ENCODE measurements around the gene ARPC5L. TPM values are rescaled to one million over a fixed set of nuclear protein-coding genes. Genes with fewer than 3 reads are reported as not detected.

Gene ARPC5L
- total and polyA plus RNA-seq, 2 experiments from 2014 or later = 35.9 to 87.3 TPM

DNA sequence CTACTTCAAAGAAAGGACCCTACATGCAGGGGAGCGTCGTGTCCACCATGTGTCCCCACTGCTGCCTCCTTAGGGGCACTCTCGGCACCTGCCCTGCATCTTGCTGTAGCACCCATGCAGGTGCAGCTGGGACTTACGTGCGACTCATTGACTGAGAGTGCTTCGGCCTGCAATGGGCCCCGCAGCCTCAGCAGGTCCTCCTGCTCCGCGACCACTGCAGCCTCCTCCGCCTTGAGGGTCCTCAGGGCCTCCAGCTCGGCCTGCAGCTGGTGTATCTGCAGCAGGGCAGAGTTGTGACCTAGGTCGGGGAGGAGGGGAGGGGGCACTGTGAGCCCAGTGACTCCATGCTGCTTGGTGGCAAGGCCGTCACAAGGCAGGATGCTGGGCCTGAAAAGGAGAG, 27.1 kb downstream of the ARPC5L start (continued):
- TF ChIP-seq, protein P1, sequence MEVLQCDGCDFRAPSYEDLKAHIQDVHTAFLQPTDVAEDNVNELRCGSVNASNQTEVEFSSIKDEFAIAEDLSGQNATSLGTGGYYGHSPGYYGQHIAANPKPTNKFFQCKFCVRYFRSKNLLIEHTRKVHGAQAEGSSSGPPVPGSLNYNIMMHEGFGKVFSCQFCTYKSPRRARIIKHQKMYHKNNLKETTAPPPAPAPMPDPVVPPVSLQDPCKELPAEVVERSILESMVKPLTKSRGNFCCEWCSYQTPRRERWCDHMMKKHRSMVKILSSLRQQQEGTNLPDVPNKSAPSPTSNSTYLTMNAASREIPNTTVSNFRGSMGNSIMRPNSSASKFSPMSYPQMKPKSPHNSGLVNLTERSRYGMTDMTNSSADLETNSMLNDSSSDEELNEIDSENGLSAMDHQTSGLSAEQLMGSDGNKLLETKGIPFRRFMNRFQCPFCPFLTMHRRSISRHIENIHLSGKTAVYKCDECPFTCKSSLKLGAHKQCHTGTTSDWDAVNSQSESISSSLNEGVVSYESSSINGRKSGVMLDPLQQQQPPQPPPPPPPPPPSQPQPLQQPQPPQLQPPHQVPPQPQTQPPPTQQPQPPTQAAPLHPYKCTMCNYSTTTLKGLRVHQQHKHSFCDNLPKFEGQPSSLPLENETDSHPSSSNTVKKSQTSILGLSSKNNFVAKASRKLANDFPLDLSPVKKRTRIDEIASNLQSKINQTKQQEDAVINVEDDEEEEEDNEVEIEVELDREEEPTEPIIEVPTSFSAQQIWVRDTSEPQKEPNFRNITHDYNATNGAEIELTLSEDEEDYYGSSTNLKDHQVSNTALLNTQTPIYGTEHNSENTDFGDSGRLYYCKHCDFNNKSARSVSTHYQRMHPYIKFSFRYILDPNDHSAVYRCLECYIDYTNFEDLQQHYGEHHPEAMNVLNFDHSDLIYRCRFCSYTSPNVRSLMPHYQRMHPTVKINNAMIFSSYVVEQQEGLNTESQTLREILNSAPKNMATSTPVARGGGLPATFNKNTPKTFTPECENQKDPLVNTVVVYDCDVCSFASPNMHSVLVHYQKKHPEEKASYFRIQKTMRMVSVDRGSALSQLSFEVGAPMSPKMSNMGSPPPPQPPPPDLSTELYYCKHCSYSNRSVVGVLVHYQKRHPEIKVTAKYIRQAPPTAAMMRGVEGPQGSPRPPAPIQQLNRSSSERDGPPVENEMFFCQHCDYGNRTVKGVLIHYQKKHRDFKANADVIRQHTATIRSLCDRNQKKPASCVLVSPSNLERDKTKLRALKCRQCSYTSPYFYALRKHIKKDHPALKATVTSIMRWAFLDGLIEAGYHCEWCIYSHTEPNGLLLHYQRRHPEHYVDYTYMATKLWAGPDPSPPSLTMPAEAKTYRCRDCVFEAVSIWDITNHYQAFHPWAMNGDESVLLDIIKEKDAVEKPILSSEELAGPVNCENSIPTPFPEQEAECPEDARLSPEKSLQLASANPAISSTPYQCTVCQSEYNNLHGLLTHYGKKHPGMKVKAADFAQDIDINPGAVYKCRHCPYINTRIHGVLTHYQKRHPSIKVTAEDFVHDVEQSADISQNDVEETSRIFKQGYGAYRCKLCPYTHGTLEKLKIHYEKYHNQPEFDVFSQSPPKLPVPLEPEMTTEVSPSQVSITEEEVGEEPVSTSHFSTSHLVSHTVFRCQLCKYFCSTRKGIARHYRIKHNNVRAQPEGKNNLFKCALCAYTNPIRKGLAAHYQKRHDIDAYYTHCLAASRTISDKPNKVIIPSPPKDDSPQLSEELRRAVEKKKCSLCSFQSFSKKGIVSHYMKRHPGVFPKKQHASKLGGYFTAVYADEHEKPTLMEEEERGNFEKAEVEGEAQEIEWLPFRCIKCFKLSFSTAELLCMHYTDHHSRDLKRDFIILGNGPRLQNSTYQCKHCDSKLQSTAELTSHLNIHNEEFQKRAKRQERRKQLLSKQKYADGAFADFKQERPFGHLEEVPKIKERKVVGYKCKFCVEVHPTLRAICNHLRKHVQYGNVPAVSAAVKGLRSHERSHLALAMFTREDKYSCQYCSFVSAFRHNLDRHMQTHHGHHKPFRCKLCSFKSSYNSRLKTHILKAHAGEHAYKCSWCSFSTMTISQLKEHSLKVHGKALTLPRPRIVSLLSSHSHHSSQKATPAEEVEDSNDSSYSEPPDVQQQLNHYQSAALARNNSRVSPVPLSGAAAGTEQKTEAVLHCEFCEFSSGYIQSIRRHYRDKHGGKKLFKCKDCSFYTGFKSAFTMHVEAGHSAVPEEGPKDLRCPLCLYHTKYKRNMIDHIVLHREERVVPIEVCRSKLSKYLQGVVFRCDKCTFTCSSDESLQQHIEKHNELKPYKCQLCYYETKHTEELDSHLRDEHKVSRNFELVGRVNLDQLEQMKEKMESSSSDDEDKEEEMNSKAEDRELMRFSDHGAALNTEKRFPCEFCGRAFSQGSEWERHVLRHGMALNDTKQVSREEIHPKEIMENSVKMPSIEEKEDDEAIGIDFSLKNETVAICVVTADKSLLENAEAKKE (CRISPR knock-in tag; IDR thresholded peaks at IDR 0.05) = no peak
- no peak for TF ChIP-seq EZH2phosphoT487 (IDR thresholded peaks at IDR 0.05; ENCODE audit: unreplicated experiment)

DNA sequence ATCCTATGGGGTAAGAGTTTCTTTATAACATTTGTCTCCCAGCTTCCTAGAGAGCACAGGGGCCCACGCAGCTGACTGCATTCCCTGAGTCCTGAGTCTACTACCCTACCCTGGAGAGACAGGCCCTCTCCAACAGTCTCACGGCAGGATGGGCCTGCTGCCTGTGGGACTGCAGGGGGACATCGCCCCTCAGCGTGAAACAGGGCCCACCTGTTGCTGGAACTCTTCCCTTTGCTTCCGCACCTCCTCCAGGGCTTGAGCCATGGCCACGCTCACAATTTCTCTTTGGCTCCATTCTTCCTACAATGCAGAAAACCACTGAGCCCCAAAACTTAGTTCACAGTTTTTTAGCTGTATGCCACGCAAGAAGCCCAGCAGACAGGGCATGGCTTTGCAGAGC, 28.2 kb downstream of the ARPC5L start:
- Histone ChIP-seq H3K27me3 (ENCODE audit: insufficient read depth) (no peaks in the 10 kb centered on the region), H2AFZ (no peak overlapping the region), H4K20me1 (replicated peaks; ENCODE audit: insufficient read depth) (no peaks in the 10 kb centered on the region), H3K9me2 (ENCODE audit: insufficient read depth) (no peaks in the 10 kb centered on the region), H3K4me2 (no peak overlapping the region), H3K36me3 (ENCODE audit: insufficient read depth) (0 out of 2 replicates have a peak, but pooled peaks cover 5% of the 10 kb centered on the region), H3K4me1 (ENCODE audit: insufficient read depth) (peaks cover 9% of the 10 kb centered on the region), H3K27ac (ENCODE audit: low read depth) (no peak overlapping the region), H3K79me2 (replicated peaks; ENCODE audit: insufficient read depth) (no peaks in the 10 kb centered on the region), H3K4me3 (no peak overlapping the region), H3F3A (replicated peaks; ENCODE audit: low read depth) (no peaks in the 10 kb centered on the region)
- ATAC-seq = no peak
- TF ChIP-seq, protein P2, sequence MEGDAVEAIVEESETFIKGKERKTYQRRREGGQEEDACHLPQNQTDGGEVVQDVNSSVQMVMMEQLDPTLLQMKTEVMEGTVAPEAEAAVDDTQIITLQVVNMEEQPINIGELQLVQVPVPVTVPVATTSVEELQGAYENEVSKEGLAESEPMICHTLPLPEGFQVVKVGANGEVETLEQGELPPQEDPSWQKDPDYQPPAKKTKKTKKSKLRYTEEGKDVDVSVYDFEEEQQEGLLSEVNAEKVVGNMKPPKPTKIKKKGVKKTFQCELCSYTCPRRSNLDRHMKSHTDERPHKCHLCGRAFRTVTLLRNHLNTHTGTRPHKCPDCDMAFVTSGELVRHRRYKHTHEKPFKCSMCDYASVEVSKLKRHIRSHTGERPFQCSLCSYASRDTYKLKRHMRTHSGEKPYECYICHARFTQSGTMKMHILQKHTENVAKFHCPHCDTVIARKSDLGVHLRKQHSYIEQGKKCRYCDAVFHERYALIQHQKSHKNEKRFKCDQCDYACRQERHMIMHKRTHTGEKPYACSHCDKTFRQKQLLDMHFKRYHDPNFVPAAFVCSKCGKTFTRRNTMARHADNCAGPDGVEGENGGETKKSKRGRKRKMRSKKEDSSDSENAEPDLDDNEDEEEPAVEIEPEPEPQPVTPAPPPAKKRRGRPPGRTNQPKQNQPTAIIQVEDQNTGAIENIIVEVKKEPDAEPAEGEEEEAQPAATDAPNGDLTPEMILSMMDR (conservative IDR thresholded peaks at IDR 0.05; ENCODE audit: low read depth in 2 of 2) = no peak
- TF ChIP-seq POLR2AphosphoS5 (IDR thresholded peaks at IDR 0.05; ENCODE audit: low read depth) (no peak), EZH2phosphoT487 (IDR thresholded peaks at IDR 0.05; ENCODE audit: unreplicated experiment) (no peak), ZNF114 (CRISPR knock-in tag; IDR thresholded peaks at IDR 0.05) (no peak), CREB1 (CRISPR knock-in tag; IDR thresholded peaks at IDR 0.05; ENCODE audit: low read depth) (no peak)
- H3K4me3 Mint-ChIP-seq = no peak overlapping the region
- H3K9me3 Mint-ChIP-seq = no peaks in the 10 kb centered on the region; the same call in 2 of the 3 replicates
- DNase-seq (ENCODE audit: low spot score) = no peak
- no peak overlapping the region for H3K27ac Mint-ChIP-seq
- H3K27me3 Mint-ChIP-seq (ENCODE audit: insufficient read depth, low read depth, poor library complexity) = peaks cover 8% of the 10 kb centered on the region
- H3K4me1 Mint-ChIP-seq = peaks cover 18% of the 10 kb centered on the region
- H3K36me3 Mint-ChIP-seq (ENCODE audit: low read depth) = no peaks in the 10 kb centered on the region; the same call in 2 of the 3 replicates

Data from GM23338 (cell line).